HFF-Myc (cell line): ENCODE data around the gene ZIC1.
A peak's percentile ranks its signal among the peaks of the same experiment; 100 is the strongest.

ENCODE experiments used
- DNase-seq: peaks from one replicate; pipeline ENCODE4 v3.0.0-alpha.2; 2011; ENCODE audit warnings: low read depth; ENCODE audit errors: extremely low read depth
- H3K4me3 ChIP-seq: replicated peaks from 2 replicates; pipeline ENCODE4 v1.5.1; 2011; ENCODE audit warnings: low read depth, mild to moderate bottlenecking, control low read depth, low read length
- TF ChIP-seq, protein P1 (sequence below): IDR thresholded peaks from 2 replicates; pipeline ENCODE4 v1.5.1; 2012; ENCODE audit warnings: mild to moderate bottlenecking, low read depth, low read length, control low read depth; ENCODE audit errors: missing control alignments

Gene ZIC1

DNA sequence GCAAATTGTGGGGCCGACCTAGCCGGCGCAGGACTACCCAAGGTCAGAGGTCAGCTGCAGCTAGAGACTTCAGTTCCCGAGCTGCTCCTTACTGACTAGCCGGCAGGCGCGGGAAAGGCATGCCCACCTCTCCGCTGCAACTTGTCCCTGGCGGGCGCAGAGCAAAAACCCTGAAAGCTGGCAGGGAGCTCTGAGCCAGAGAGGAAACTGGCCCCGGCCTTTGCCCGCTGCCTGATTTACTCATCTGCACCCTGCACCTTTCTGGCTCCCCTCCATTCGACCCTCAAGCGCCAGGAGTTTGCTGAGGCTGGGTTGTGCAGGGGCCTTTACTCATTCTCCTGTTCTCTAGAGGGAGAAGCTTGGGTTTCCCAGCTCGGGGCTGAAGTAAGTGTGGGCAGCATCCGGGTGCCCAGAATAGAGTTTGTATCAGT lies 4.3 kb upstream of the ZIC1 start:
- TF ChIP-seq, protein P1, sequence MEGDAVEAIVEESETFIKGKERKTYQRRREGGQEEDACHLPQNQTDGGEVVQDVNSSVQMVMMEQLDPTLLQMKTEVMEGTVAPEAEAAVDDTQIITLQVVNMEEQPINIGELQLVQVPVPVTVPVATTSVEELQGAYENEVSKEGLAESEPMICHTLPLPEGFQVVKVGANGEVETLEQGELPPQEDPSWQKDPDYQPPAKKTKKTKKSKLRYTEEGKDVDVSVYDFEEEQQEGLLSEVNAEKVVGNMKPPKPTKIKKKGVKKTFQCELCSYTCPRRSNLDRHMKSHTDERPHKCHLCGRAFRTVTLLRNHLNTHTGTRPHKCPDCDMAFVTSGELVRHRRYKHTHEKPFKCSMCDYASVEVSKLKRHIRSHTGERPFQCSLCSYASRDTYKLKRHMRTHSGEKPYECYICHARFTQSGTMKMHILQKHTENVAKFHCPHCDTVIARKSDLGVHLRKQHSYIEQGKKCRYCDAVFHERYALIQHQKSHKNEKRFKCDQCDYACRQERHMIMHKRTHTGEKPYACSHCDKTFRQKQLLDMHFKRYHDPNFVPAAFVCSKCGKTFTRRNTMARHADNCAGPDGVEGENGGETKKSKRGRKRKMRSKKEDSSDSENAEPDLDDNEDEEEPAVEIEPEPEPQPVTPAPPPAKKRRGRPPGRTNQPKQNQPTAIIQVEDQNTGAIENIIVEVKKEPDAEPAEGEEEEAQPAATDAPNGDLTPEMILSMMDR, result no peak
- no peak overlapping the region for H3K4me3 ChIP-seq
- DNase-seq, result no peak

DNA sequence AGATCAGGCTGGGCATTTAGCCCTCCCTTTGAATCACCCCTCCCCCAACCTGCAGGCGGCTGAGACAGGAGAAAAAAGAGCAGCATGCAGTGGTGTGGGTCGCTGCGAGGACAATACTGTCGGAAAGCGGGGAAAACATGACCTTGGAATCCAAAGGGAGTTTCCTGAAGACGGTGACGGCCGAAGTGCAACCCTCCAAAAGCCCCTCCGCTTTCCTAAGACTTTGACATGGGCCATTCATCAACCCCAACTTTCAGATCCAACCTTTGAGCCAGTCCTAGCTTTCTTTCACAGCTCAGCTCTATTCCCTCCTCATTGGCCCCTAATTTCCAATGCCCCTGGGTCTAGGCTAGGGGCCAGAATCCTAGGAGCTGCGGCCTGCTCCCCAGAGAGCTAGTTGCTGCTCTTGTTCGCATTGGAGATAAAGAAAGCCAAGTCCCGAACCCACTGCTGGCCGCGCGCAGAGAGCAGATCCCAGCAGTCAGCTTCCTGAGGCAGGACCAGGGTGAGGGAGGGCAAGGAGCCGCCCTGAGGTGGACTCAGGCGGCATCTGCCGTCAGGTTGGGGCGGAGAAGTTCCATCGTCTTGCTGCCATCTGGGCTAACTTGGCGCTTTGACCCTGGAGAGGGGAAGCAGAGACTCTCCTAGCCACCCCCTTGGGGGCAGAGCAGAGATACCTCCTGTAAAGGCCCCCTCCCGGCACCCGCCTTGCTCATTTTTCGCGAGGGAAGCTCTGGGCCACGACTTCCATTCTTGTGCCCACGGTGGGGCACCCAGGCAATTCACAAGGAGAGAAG lies 3.7 kb upstream of the ZIC1 start:
- DNase-seq, result no peak
- TF ChIP-seq, protein P1, result no peak
- no peak overlapping the region for H3K4me3 ChIP-seq

DNA sequence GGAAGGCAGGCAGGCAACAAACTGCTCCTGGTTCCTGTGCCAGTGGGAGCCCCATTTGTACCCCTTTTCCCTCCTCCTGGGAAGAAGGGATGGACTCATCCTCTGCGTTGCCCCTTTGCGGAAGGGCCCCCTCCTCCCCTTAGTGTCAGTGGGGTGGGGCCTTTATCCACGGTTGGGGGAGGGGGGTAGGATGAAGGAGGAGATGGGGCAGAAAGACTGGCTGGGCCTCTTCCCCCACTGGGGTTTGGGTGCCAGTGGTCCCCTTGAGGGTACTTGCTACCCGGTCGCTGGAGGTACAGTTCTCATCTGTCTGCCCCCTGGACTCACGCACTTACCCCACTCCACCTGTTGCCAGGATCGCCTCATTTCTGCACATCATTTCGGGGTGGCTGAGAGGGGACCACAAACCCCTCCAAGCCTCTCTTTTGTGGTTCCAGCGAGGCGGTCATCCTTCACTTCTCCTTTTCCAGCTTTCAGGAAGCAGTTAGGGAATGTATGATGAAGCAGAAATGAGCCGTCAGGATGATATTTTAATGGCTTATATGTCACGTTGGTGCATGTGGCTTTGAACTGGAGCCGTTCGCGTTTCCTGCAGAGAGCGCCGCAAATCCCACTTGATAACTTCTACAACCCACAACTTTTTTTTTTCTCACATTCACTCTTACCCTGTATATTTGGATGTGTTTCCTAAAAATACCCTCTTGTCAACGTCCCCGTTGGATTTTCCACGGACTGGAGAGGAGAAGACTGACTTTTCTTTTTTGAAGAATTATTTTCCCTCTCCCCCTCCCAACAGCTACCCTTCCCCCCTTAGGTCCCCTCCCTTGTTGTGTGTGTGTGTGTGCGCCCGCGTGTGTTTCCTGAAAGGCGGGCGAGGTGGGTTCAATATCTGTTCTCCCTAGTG lies 2.9 kb upstream of the ZIC1 start, which contains the start of gene ZIC4:
ZIC4 (minus strand) TSS at position 516 of the 904 bp plus-strand sequence. CDS start 3,746 bp downstream, outside the sequence.
- TF ChIP-seq, protein P1, result no peak
- DNase-seq, result no peak
- H3K4me3 ChIP-seq, result no peak within 1 kb of the TSS

DNA sequence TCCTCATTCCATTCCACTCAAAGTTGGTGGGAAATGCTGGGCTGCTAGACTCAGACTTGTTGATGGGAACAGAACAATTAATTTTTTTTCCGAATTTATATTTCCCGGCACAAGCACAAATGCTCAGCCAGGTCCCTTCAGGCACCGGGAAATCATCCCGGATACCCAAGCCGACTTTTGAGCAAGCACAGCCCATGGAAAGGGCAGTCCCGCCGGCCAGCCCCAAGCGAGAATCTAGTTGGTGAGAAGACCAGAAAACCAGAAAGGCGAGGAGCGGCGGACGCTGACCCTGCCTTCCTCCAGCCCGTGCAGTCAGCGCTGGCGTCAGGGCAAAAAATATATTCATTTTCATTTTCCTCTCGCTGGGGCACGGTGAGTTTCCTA lies 2.1 kb upstream of the ZIC1 start:
- no peak for DNase-seq
- H3K4me3 ChIP-seq, result no peak overlapping the region
- TF ChIP-seq, protein P1, result no peak

DNA sequence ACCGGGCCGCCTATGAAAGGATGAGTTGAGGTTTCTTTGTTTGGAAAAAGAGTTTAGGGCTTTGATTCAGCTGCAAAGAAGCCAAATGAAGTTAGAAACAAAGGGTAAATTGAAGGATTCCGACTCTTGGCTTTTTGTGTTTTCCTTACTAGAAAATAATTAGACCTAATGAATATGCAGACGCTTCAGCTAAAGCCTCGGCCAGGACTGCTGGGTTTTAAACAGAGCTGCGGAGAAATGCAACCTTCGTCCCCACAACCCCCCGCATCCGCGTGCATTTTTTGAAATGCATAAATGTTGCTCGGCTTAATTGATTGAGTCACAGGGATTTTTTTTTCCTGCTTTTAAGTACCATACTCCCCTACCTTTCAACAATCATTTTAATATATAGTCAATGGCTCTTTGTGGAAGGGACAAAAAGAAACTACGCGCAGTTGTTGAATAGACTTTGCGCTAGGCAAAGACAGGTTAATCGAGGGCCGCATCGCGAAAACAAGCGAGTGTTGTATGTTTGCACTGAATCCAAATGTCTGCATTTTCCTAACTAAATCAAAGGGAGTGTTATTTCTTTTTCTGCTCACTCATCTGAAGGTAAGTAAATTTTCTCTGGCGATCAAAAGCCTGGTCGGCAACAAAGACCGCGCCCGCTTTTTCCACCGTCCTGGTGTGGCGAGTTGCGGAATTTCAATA lies 1.5 kb upstream of the ZIC1 start:
- no peak overlapping the region for H3K4me3 ChIP-seq
- no peak for DNase-seq
- TF ChIP-seq, protein P1, result no peak

DNA sequence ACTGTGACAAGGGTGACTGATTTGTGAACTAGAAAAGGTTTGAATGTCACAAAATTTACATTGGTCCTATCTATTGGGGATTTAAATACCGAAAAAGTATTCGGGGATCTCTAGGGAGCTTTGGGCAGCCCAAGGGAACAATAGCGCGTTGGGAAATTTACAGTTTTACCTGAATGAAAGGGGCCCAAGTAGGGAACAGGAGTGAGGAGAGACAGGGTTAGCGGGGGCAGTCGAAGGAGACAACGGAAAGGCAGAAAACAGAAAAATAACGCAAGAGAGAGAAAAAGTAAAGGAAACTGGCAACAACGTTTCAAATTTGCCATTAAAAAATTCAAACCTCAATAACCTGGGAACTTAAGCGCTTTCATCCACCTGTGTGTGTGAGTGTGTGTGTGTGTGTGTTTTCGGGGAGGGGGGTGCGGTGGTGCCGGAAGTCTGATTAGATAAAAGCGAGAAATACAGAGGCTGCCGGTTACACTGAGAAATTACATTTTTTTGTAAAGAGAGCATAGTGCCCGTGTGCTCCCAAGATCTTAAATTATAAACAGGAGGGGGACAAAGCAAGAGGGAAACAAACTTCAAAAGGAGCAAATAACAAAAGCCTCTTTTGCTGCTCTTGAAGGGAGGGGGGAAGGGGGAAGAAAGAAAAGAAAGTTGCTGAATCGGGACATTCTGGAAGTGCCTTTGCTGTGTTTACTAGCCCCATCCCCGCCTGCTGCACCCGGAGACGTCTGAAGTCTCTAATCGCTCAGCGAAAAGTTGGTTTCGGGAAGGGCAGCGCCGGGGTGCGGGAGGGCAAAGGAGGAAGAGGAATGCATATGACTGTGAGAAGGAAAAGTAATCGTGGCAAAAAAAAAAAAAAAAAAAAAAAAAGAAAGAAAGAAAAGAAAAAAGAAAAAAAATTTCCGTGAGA lies 721 bp upstream of the ZIC1 start:
- peak overlapping the region; percentile 24 for H3K4me3 ChIP-seq
- no peak for DNase-seq
- TF ChIP-seq, protein P1, result no peak
